HG03103 (cell line): ENCODE data around the gene TANGO6.
"Not testable (repeated sequence)": the region's sequence is repeated elsewhere in the genome, so short reads cannot be mapped to it uniquely, and the experiment has no call there.

ENCODE experiments used
- ATAC-seq: cut with Tn5 transposase; IDR thresholded peaks from one replicate; pipeline ENCODE4 v1.9.1; 2021; ENCODE audit warnings: low read depth; ENCODE audit not compliant: unreplicated experiment

Gene TANGO6

DNA sequence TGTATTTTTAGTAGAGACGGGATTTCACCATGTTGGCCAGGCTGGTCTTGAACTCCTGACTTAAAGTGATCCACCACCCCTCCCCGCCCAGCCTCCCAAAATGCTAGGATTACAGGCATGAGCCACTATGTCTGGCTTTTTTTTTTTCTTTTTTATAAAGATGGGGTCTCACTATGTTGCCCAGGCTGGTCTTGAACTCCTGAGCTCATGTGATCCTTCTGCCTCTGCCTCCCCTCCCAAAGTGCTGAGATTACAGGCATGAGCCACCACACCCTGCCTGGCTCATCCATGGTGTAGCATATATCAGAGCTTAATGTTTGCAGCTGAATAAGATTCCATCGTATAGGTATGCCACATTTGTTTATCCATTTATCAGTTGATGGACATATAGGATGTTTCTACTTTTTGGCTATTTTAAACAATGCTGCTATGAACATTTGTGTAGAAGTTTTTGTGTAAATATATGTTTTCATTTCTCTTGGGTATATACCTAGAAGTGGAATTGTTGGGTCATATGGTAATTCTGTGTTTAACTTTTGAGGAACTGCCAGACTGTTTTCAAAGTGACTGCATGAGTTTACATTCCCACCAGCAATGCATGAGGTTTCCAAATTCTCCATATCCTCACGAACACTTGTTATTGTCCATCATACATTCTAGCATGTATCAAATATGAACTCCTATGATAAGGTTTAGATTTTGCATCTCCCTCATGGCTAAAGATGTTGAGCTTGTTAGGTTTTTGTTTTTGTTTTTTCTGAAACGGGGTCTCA, 206.5 kb downstream of the TANGO6 start:
- ATAC-seq, result no peak

DNA sequence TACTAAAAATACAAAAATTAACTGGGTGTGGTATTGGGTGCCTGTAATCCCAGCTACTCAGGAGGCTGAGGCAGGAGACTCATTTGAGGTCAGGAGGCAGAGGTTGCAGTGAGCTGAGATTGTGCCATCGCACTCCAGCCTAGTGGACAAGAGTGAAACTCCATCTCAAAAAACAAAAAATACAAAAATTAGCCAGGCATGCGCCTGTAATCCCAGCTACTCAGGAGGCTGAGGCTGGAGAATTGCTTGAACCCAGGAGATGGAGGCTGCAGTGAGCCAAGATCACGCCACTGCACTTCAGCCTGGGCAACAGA, 208.1 kb downstream of the TANGO6 start:
- not testable (repeated sequence) for ATAC-seq

DNA sequence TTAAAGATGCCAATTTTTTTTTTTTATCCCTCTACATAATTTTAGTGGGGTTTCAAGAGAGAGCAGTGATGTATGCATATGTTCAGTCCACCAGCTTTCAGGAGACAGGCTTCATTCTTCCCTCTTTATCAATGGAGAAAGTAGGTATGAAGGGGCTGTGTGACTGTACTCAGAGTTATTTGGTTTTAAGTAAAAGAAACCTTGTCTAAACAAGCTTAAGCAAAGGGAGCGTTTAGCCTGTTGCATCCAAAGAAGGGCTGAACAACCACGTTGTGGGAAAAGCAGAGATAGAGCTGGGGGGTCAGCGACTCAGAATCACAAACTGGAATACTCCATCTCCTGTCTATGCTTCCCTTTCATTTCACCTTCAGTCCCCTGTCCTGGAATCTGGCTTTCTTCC, 211.7 kb downstream of the TANGO6 start:
- ATAC-seq, result no peak

DNA sequence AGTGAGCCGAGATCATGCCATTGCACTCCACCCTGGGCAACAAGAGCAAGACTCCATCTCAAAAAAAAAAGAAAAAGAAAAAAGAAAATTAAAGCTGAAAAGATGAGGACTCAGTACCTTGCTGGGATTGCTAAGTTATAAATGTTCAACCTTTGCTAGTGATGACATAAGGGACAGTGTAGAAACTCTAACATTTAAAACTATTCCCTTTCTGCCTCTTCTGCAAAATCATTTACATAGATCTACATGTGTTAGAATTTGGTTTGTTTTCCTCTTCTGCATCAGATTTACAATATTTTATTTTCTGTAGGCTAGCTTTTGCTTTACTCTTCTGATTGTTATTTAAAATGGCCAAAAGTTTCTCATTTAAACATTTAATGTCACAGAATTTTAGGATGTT, 212.6 kb downstream of the TANGO6 start:
- no peak for ATAC-seq

DNA sequence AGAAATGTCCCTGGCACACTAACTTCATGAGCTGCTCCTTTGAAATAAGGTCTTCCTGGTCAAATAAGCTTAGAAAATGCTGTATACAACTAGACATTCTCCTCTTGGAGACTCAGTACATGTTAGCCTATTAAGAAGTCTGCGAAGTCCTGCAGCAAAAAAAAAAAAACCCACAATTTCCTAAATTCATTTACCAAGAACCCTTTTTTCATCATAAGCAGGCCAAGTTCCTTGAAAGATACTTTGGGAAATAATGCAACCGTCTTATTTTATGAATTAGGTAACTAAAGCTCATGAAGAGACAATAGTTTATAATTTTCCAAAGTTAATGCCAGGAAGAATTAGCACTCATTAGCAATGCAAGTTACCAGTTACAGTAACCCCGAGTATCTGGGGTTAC, 213.1 kb downstream of the TANGO6 start:
- no peak for ATAC-seq

DNA sequence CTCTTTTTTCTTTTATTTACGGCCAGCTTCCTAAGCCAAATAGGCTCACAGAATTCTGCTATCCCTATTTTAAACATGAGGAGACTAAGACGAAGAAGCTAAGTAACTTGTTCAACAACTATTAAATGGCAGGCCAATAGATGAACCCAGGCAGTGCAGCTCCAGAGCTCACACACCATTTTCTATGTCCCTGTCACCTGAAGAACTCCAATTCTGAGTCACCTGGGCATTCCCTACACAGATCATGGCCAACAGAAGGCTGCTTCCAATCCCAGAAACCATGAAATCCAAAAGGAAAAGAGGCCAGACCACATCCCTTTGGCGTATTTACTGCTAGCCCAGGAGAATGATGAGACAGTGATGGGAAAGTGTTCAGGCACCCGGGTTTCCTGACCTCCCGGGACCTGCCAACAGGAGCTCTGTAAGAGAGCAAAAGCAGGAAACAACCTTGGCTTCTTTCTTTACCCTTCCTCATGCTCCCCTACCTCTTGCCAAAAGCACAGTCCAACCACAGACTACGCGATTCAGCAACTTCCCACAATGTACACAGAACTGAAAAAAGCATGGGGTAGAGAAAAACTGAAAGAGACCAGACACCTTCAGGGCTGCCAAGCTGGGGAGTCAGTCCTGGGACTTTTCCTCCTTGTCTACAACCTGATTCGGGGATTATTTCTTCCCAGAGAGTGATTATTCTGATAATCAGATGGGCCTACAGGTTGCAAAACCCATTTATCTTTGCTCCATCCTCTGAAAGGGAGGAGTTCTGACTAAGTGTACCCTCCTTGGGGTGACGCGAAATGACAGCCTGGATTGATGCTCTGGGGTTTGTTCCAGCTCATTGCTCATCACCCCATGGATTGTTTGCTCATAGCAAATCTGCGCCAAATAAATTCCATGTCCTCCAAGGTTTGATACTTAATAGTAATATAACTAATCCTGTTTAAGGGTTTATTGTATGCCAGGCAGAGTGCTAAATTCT, 214.4 kb downstream of the TANGO6 start:
- no peak for ATAC-seq

DNA sequence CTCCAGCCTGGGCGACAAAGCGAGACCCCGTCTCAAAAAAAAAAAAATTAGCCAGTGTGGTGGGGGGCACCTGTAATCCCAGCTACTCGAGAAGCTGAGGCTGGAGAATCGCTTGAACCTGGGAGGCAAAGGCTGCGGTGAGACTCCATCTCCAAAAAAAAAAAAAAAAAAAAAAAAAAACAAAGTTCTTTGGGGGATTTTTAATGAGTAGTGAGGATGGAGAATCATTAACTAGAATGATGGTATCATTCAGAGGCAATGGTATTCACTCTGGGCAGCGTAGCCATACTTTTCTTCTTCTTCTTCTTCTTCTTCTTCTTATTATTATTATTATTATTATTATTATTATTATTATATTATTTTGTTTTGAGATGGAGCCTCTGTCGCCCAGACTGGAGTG, 220.2 kb downstream of the TANGO6 start:
- not testable (repeated sequence) for ATAC-seq

DNA sequence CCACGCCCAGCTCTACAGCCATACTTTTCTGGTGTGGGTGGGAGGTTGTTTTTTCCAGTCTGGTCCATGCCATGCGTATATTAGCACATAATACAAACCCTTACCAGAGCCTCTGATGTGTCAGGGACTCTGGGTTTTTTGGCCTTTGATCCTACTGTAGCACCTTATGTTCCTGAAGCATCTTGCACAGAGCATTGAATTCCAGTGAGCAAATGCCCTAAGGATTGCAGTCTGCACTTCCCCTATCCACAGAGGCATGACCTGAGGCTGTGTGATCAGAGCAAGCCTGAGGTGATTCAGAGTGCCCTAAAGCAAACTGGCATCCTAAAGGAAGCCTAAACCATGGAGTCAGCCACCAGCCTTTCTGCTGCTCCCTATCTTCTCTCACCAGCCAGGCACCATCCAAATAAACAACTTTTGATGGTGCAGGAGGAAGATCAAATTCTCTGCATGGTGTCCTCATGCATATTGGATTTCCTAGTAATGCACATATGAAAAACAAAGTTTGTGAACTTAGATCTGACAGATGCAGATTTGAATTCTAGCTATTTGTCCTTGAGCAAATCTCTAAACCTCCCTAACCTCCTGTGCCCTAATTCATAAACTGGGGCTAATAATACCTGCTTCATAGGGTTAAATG, 220.9 kb downstream of the TANGO6 start:
- ATAC-seq, result no peak

DNA sequence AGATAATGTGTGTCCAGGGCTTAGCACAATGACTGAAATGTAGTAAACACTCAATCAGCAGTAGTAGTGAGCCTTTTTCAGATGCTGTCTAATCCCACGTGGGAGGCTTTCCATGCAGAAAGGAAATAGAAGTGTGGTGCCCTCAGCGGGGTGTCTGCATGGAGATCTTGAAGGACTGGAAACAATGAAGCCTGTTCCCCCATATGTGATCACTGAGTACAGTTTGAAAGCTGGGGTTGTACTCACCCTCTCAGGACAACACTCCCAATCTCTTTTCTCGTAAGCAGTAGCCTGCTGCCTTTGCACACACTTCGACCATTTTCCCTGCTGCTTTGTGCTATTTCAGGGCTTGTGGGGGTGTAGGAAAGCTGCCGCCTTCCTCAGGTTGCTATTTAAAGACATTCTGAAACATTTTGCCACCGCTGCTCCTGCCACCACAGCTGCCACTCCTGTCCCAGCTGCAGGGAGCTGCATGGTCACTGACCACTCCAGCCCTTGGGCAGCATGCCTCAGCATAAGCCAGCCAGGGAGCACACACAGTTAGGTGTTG, 221.5 kb downstream of the TANGO6 start:
- ATAC-seq, result no peak

DNA sequence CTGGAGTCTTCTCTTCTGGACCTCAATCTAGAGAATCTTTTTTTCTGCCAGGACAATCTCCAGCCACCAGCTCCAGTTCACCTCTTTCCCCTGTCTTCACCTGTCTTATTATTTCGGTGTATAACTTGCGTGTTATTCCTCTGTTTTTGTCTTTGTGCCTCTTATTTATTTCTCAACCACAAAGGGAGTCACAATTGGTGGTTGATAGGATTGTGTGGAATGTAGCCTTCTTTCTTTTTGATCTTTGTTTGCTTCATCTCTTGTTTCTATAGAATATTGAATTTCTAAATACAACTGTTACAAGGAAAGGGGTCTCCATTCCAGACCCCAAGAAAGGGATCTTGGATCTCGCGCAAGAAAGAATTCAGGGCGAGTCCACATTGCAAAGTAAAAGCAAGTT, 226.2 kb downstream of the TANGO6 start:
- ATAC-seq, result no peak

DNA sequence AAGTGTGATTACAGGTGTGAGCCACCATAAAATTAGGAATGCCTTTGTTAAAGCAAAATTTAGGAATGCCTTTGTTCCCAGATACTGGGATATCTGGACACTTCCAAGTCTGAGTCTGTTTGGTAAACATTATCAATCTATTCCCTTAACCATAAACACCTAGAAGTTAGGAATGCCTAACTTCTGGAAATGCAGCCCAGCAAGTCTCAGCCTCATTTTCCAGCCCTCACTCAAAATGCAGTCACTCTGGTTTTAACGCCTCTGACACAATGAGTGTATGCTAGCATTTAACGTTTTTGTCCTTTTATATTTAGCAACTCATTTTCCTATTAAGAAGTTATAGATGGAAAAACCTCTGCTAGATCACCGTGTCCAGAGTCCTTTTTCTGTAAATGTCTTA, 227.7 kb downstream of the TANGO6 start:
- ATAC-seq, result no peak

DNA sequence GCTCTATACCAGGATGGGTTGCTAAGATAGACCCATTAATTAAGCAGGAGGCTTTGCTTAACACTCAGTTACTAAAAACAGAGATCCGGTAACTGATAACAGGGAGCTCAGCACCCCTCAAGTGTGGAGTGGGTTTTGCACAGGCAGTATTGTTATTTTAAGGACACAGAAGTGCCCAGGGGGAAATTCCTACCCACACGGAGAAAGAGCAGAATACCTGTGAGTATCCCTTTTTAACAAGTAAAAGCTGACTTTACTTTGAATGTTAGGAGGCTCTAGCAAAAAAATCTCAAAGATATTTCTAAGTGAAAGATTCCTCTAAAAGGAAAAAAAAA, 229.3 kb downstream of the TANGO6 start:
- no peak for ATAC-seq

DNA sequence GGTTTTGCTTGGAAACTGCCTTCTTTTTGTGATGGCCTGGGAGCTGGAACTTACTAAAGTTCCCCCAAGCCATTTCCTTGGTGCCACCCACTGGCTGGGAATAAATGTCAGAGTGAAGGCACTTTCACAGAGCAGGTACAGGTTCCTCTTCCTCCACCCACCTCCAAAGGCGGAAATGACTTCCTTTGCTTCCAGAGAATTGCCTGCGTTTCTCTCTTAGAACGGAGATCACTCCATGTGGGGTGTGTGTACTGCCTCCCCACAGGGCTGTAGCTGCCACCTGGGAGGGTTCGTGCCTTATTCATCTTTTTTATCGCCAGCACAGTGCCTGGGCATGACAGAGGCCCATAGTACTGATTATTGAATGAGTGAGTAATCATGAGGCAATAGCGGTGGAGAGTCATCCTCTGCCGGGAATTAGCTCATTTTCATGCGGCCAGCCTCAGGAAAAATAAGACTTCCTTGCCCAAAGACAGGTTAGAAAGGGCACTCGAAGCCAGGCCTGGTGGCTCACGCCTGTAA, 229.9 kb downstream of the TANGO6 start:
- no peak for ATAC-seq

DNA sequence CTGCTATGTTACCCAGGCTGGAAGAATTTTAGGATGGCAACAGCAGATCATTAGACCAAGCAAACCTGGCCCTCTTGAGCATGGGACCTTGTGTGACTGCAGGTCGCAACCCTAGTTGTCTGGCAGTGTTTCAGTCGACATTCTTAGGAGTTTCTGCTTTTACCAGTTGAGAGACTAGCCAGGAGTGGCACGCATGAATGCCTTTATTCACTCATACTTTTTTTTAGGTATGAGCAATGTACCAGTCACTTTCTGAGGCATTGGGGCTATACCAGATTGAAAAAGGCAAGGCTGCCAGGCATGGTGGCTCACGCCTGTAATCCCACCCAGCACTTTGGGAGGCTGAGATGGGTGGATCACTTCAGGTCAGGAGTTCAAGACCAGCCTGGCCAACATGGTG, 233.9 kb downstream of the TANGO6 start:
- no peak for ATAC-seq

DNA sequence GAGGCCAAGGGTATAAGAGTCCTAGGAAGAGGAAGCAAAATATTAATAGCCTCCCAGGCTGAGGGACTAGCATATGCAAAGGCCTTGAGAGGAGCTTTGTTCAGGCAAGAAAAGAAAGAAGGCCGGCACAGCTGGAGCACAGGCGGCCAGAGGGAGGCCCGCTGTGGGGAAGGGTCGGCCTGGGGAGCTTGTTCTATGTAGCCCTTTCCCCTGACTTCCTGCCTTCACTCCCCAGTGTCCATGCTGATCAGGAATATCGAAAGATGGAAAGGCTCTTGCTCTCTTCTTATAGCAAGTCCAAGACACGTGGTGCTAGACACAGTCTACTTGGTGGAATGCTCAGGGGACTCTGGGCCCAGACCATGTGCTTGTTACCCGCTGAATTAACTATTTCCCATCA, 234.7 kb downstream of the TANGO6 start:
- no peak for ATAC-seq

DNA sequence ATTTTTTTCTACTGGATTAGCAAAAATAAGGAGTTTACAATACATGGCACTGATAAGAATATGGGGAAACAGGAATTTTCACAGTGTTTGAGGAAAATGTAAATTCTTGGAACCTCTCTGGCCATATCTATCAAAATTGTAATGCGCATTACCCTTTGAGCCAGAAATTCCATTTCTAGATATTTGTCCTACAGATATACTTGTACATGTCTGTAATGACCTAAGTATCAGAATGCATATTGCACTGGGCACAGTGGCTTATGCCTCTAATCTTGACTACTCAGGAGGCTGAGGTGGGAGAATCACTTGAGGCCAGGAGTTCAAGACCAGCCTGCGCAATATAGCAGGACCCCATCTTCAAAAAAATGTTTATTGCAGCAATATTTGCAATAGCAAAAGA, 236.4 kb downstream of the TANGO6 start:
- no peak for ATAC-seq

DNA sequence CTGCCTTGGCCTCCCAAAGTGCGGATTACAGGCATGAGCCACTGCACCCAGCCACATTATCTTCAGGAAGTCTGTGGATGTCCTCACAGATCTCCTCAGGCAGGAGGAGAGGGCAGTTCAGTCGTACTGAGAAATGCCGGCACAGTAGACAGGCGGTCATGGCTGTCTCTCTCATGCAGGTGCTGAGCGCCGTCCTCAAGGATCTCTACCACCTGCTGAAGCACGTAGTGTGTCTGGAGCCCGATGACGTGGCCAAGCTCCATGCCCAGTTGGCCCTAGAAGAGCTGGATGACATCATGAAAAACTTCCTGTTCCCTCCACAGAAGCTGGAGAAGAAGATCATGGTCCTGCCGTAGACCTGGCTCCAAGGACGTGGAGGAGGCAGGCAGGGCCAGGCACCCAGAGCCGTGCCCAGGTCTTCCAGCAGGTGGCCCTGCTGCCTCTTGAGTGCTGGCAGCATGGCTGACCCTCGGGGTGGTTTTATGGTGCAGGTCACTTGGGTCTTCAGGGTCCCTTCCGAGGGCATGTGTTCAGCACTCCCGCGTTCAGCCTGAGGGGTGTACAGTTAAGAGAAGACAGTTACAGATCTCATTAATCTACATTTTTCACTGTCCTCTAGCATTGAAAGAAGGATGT, 240.1 kb downstream of the TANGO6 start:
- ATAC-seq, result no peak

DNA sequence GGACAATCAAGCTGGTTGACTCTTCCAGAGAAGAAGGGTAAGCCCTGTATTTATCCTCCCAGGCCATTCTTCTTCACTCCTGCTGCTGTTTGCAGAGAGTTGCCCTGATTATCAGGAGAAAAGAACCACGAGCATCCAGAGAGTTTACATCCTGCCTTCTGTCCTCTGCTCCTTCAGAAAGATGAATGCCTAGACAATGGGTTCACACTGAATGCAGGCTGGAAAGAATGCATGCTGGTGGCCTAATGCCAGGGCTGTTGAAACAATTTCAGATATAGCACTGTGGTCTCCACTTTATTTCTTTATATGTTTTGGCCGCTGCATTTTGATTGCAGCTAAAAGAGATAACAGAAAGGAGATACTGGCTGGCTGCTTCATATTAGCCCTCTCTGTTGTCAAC, 241.0 kb downstream of the TANGO6 start:
- ATAC-seq, result no peak

DNA sequence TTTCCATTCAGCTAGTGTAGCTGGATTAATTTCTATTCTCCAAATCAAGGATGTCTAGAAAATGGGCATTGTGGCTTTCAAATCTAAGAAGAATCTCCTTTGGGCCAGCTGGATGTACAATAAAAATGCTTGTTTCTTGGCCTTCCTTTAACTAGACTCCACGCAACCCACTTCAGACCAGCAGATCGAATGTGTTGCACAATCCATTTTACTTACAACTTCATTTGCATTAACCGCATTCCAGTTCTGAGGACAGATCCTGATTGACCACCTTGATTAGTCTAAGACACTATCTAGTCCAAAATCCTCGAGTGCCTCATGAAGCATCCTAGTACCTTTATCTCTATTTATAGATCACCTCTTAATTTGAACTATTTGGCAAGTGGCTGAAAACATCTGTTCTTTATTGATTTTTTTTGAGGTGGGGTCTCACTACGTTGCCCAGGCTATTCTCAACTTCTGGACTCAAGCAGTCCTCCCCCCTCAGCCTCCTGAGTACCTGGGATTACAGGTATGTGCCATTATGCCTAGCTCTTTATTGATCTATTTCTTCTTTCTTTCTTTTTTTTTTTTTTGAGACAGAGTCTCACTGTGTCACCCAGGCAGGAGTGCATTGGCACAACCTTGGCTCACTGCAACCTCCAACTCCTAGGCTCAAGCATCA, 241.8 kb downstream of the TANGO6 start:
- ATAC-seq, result no peak

DNA sequence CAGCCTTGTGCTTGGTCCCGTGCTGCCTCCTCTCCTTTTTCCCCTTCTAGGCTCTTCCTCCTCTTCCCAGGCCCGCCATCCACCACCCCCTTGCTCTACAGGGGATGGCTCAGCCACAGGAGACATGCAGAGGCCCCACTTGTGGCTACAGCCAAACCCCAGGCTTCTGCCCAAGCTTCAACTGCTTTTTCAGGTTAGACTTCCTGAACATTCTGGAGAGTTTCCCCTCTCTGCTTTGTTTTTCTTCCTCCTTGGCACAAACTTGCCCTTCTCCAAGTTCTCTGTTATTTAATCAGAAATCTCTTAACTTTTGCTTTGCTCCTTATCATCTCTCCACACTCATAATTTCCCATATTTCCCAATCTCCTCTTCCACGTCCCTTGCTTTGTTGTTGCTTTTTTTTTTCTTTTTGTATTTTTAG, 243.8 kb downstream of the TANGO6 start:
- ATAC-seq, result no peak
